NCI-H2029 (cell line): ENCODE data around the gene MRAS.
"Not testable (repeated sequence)": the region's sequence is repeated elsewhere in the genome, so short reads cannot be mapped to it uniquely, and the experiment has no call there.

Source experiments
- DNase-seq: peaks from one replicate; lab custom pipeline; 2025; lab: John Stamatoyannopoulos, UW

Gene MRAS

DNA sequence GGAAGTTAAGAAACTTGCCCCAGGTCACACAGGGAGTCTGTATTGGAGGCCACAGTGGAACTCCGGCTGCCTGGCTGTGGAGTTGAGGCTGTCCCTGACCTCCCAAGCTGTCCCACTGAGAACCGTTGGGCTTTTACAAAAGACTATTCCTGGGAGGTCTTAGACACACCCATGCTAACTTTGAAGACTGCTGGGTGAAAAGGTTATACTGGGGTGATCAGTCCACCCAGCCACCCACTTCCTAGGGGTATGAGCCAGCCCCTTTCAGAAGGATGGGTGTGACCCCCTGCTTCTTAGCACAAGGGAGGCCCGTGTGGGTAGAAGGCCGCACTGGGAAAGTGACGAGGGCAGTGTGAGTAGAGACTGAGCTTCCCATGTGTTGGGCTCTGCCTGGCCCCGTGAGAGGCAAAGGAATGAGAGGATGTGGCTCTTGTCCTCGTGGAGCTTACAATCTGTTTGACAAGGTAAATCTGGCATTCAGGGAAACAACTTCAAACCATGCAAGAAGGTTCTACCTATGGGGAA is 19.0 kb downstream of the MRAS start:
- no peak for DNase-seq

DNA sequence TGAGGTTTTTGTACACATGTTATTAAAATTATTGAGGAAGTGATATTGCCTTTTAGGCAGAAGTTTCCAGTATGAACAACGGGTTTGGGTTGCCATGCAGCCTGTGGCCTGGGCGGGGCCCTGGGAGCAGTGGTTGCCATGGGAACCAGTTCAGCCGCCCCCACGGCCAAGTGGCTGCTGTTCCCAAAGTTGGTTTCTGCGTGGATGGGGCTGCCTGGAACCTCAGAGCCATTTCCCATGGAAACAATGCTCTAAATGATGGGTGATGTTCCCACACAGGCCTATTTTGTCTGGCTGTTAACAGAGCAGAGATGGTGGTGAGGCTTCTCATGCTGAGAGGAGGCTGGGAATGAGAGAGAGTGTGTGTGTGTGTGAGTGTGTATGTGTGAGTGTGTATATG is 19.5 kb downstream of the MRAS start:
- no peak for DNase-seq

DNA sequence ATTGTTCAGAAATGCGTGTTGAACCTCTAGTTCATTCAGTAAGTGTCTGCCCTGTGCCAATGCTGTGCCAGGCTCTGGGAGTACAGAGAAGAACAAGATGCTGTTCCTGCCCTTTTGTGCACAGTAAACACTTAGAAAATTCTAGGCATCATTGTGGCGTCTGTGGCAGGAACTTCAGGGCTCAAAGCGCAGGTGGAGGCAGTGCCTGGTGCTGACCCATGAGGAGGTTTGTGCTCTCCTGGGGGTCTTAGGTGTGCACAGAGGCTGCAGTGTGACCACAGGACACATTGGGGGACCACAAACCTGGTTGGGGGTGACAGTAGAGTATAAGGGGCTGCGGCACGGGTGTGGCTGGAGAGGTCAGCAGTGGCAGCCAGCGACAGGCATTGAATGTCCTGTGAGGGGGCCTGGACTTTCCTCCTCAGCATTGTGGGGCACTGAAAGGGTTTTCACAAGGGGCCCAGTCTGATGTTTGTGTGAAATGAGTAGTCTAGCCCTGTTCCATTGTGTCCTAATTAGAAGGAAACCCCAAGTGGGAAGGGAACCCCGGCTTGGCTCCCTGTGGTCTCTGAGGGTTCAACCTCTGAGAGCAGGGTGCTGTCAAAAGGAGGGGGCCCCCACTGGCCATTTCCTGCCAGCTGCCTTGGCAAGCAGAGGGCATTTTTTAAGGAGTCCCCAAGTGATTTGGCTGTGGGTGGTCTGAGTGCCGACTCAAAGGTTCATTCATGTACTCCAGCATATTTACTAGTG is 20.9 kb downstream of the MRAS start:
- no peak for DNase-seq

DNA sequence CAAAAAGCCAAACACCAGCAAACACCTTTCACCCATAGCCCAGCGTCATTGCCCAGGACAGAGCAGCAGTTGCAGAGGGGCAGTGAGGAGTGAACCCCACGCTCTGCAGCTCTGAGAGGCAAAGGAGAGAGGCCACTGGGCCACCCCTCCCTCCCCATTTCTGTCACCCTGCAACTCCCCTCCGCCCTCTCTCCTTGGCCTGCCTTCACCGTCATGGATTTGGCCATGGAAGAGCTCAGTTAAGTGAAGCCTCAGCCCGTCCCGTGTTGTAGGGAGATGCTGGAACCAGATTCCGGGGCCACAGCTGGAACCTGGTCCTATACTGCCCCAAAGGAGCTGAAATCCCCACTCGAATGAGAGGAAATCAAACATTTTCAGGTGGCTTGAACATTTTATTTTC is 21.9 kb downstream of the MRAS start:
- DNase-seq, result no peak

DNA sequence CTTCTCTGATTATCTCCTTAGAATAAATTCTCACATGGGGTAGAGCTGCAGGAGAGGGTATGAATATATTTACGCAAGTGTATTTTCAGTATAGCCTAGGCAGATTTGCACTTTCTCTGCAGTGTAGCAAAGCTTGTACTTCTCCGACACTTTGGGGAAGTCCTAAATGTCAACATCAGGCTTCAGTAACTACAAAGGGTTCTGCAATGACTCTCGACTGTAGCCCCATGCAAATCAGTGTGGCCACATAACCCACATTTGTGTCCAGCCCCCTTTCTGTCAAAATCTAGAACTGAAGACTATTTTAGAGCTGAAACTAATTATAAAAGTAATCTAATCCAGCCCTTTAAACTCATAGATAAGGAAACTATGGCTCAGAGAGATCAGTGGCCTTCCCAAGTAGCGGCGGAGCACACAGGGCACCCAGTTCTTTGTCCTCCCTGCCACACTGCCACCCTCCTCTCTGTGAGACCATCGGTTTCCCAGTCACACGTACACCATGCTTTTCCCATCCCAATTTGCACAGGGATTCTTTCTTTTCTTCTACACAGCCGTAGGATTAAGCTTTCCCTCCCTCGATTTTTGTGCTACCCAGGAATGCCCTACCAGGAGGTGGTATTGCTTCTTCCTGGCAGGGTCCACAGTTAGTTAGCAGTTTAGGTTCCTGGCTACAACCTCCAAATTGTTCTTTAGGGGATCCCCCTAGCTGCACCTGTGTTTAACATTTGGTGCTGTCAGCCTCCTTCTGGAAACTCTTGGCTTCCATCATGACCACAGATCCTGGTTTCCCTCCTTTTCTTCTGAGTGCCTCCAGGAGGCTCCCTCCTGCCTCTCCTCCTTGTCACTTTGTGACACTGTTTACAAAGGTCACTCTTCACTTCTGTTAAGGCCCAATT is 22.9 kb downstream of the MRAS start:
- DNase-seq, result no peak

DNA sequence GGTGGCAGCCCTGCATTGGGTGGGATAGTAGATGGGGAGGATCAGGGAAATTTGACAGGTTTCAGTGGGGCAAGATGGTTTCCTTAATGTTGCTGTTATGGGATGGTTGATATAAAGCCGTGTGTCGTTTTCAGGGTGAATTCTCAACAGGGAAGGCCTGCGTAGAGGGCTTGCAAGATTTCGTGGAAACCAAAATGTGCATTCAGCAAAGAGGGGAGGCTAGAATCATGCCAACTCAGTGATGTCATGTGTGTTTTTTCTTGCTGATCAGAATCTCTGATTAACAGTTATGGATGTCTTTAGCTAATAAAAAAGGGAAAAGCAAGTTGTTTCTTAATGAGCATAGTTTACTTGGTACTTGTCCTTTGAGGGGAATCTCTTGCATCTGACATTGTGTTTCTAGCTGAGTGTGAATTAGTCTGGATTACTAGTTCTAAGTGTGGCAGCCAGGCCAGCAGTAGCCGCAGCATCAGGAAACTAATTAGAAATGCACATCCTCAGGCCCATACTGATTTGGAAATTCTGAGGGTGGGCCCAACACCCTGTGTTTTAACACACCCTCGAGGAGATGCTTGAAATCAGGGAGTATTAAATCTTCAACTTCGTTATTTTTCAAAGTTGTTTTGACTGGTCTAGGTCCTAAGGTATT is 24.8 kb downstream of the MRAS start:
- no peak for DNase-seq

DNA sequence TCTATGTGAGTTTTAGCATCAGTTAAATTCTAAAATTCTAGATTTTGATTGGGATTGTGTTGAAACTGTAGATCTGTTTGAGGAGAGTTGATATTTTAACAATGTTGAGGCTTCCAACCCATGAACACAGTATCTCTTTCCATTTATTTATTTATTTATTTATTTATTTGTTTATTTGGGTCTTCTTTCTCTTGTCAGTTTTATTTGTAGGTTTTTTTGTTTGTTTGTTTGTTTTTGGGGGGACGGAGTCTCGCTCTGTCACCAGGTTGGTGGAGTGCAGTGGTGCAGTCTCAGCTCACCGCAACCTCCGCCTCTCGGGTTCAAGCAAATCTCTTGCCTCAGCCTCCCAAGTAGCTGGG is 25.3 kb downstream of the MRAS start:
- no peak for DNase-seq

DNA sequence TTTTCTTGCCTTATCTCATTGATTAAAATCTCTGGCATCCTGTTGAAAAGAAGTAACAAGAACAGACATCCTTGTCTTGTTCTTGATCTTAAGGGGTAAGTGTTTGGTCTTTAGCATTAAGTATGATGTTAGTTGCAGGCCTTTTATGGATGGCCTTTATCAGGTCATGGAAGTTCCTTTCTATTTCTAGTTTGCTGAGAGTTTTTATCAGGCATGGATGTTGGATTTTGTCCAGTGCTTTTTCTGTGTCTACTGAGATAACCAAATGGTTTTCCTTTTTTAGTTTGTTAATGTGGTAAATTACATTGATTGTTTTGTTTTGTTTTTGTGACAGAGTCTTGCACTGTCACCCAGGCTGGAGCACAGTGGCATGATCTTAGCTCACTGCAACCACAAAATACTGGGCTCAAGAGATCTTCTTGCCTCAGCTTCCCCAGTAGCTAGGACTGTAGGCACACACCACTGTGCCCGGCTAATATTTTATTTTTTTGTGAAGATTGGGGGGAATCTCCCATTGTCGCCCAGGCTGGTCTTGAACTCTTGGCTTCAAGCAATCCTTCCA is 26.3 kb downstream of the MRAS start:
- no peak for DNase-seq

GRCh38 chr3:138375447-138375846 is 27.1 kb downstream of the MRAS start:
- no peak for DNase-seq

DNA sequence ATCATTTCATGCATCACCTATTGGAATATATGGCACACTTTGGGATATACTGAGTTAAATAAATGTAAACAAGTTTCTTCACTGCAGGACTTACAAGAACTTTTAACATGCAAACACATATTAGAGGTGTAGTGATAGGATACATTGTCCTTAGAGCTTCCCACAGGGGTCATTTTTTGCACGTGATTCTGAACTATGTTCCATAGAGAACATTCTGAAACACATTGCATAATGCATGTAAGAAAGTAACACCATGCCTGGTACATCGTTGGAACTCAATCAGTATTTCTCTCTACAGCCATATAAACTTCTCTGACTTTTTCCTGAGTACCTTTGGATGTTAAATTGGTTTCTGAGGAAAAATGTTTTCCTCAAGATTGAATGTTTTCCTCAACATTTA is 28.3 kb downstream of the MRAS start:
- DNase-seq, result no peak

GRCh38 chr3:138377212-138377611 is 28.8 kb downstream of the MRAS start:
- not testable (repeated sequence) for DNase-seq

GRCh38 chr3:138377804-138378203 is 29.4 kb downstream of the MRAS start:
- no peak for DNase-seq

DNA sequence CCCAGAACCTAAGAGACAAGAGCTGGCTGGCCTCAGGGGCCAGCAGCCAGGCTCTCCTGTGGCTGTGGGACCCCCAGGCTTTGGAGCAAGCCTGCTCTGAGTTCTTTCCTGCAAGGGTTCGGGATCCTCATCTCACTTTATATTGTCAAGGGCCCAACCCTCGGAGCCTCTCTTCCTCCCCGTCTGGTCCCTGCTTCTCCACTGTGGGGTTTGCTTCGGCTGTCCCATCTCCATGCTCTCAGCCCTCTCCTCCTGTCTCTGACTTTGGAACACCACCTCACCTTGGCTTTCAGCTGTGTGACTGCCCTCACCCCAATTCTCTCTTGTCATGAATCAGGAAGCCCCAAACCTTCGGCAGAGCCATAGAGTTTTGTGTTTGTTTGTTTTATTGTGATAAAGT is 30.0 kb downstream of the MRAS start:
- DNase-seq, result no peak

DNA sequence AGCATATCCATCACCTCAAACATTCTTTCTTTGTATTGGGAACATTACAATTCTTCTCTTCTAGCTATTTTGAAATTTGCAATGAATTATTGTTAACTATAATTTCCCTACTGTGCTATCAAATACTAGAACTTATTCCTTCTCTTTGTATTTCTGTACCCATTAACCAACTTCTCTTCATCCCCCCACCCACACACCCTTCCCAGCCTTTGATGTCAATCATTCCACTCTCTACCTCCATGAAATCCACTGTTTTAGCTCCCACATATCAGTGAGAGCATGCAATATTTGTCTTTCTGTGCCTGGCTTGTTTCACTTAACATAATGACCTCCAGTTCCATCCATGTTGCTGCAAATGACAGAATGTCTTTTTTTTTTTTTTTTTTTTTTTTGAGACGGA is 30.6 kb downstream of the MRAS start:
- DNase-seq, result no peak

- no peak for DNase-seq
These were observed 33.1 kb downstream of the MRAS start for GRCh38 chr3:138381413-138381901.

GRCh38 chr3:138381950-138382715 is 33.8 kb downstream of the MRAS start:
- no peak for DNase-seq

DNA sequence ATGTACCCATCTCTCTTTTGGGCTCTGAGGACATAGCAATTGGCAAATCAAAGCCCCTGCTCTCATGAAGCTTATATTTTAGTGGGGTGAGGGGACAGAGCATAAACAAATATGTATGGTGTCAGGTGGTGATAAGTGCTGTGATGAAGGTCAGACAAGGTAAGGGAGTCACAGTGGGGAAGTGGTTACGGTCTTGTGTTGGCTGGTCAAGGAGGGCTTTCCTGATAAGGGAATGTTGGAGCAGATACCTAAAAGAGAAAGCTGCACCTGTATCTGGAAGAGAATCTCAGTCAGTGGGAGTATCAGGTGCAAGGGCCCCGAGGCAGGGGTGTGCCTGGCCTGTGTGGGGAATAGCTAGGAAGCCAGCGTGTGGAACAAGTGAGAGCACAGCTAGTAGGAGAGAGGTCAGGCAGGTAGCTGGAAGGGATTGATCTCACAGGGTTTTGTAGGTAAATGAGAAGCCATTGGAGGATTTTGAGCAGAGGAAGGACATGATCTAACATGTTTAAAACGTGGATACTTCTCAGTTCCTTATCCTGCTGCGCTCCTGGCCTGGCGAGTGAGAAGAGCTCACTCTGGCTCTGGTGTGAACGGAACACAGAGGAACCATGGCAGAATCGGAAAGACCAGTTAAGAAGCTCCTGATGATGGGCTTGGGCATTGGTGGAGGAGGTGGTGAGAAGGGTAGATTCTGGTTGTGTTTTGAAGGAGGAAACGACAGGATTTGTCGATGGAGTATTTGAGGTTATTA is 35.5 kb downstream of the MRAS start:
- DNase-seq, result no peak

DNA sequence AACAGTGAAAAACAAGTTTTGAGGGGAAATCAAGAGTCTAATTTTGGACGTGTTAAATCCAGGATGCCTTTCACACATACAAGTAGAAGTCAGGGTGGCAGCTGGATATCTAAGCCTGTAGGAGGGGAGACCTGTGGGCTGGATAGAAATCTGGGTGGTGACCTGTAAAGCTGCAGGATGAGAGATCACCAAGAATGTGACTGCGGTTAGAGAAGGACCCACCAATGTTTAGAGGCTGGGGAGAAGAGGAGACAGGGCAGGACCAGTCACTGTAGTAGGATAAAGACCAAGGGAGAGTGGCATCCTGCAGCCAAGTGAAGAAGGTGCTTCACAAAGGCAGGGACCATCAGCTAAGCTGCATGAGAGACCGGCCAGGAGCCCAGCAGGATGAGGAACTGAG is 36.2 kb downstream of the MRAS start:
- no peak for DNase-seq

DNA sequence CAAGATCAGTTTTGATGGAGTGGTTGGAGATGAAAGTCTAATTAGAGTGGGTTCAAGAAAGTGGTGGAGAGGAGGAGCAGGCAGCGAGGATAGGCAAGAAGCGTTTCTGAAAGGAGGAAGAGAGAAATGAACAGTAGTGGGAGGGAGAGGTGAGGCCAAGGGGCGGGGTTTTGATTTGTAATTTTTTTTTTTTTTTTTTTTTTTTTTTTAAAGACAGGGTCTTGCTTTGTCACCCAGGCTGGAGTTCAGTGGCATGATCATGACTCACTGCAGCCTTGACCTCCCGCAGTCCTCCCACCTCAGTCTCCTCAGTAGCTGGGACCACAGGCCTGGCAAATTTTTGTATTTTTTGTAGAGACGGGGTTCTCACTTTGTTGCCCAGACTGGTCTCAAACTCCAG is 36.6 kb downstream of the MRAS start:
- DNase-seq, result no peak

DNA sequence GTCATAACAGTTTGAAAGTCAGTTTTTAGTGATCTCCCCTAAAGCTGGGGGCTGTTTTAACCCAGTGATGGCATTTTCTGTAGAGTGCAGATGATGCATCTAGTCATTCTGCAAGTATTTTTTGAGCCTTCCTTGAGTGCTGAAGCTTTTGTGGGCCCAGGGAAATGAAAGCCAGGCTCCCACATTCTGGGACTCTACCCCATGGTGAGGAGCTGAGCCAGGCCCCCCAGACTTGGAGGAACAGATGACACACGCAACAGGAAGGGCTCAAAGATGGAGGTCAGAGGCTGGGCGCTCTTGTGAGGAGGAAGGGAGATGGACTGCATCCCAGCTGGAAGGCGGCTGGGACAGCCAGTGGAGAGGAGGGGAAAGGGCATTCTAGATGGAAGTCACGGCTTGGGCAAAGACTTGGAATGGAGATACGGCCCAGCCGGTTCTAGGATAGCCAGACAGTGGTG is 40.8 kb downstream of the MRAS start:
- no peak for DNase-seq
